H1 (cell line): ENCODE data around the gene VMO1. TPM values are rescaled to one million over a fixed set of nuclear protein-coding genes. Genes with fewer than 3 reads are reported as not detected.

Source experiments
- ASH2L ChIP-seq: fragments of 200-600, 300-600 bp; sonication (generic); IDR thresholded peaks from one replicate; pipeline ENCODE4 v1.7.1; 2017; ENCODE audit warnings: low read length
- ATF3 ChIP-seq: IDR thresholded peaks from 2 replicates; pipeline ENCODE4 v1.6.1; 2011; ENCODE audit warnings: low read depth, mild to moderate bottlenecking, low read length; ENCODE audit not compliant: insufficient read depth
- BACH1 ChIP-seq: IDR thresholded peaks from 2 replicates; pipeline ENCODE4 v1.6.1; 2012; ENCODE audit warnings: low read length, improper control_type of control experiment
- BRCA1 ChIP-seq: IDR thresholded peaks from 2 replicates; pipeline ENCODE4 v1.6.1; 2012; ENCODE audit warnings: low read depth, low read length, improper control_type of control experiment
- CBX8 ChIP-seq: fragments of 300-800, 300-1000 bp; sonication (generic); IDR thresholded peaks from 2 replicates; pipeline ENCODE4 v1.7.1; 2016; ENCODE audit warnings: low read depth, low read length, borderline replicate concordance
- CHD2 ChIP-seq: IDR thresholded peaks from 2 replicates; pipeline ENCODE4 v1.6.1; 2012; ENCODE audit warnings: low read length, improper control_type of control experiment
- CREB1 ChIP-seq: IDR thresholded peaks from 2 replicates; pipeline ENCODE4 v1.6.1; 2012; ENCODE audit warnings: inconsistent platforms
- HDAC2 ChIP-seq, 2 experiments: fragments of 300-600 bp in 1 of 2; sonication (generic) in 1 of 2; IDR thresholded peaks; 2 replicates each; pipeline ENCODE4 v1.6.1; 2011 to 2012; ENCODE audit warnings: low read depth in 2 of 2, low read length in 2 of 2, mild to moderate bottlenecking in 2 of 2, moderate library complexity in 2 of 2, borderline replicate concordance in 1 of 2, inconsistent platforms in 1 of 2
- KDM4A ChIP-seq: IDR thresholded peaks from one replicate; pipeline ENCODE4 v1.7.1; 2012; ENCODE audit warnings: low read depth, mild to moderate bottlenecking, moderate library complexity, low read length, inconsistent platforms; ENCODE audit not compliant: severe bottlenecking
- KDM5A ChIP-seq: fragments of 200-600 bp; IDR thresholded peaks from 2 replicates; pipeline ENCODE4 v1.7.1; 2012; ENCODE audit warnings: mild to moderate bottlenecking, low read length, inconsistent platforms, mixed read lengths
- NRF1 ChIP-seq: IDR thresholded peaks from 2 replicates; pipeline ENCODE4 v1.6.1; 2011; ENCODE audit warnings: mild to moderate bottlenecking, low read depth, low read length, improper control_type of control experiment
- POLR2A ChIP-seq, 2 experiments: IDR thresholded peaks; 1 replicate in 1 of 2; 2 replicates in 1 of 2; pipeline ENCODE4 v1.6.1; 2011; ENCODE audit warnings: low read depth in 2 of 2, low read length in 2 of 2, mild to moderate bottlenecking in 2 of 2; ENCODE audit errors: control extremely low read depth in 1 of 2
- POLR2AphosphoS5 ChIP-seq: IDR thresholded peaks from 2 replicates; pipeline ENCODE4 v1.6.1; 2011; ENCODE audit warnings: low read depth, low read length
- POU5F1 ChIP-seq: IDR thresholded peaks from 2 replicates; pipeline ENCODE4 v1.6.1; 2011; ENCODE audit warnings: low read depth, mild to moderate bottlenecking, low read length, moderate library complexity
- RAD21 ChIP-seq, 2 experiments: IDR thresholded peaks in 1 of 2; conservative IDR thresholded peaks in 1 of 2; 2 replicates each; pipeline ENCODE4 v1.6.1; 2011; ENCODE audit warnings: low read depth in 2 of 2, low read length in 2 of 2, improper control_type of control experiment in 1 of 2, inconsistent platforms in 1 of 2, mild to moderate bottlenecking in 1 of 2, moderate library complexity in 1 of 2
- SIN3A ChIP-seq, 2 experiments: IDR thresholded peaks in 1 of 2; conservative IDR thresholded peaks in 1 of 2; 2 replicates each; pipeline ENCODE4 v1.6.1; 2011 to 2012; ENCODE audit warnings: low read length in 2 of 2, improper control_type of control experiment in 1 of 2, low read depth in 1 of 2, mild to moderate bottlenecking in 1 of 2
- SP1 ChIP-seq: IDR thresholded peaks from 2 replicates; pipeline ENCODE4 v1.6.1; 2011; ENCODE audit warnings: low read depth, low read length
- SP2 ChIP-seq: IDR thresholded peaks from 2 replicates; pipeline ENCODE4 v1.6.1; 2012; ENCODE audit warnings: mild to moderate bottlenecking, low read length, inconsistent platforms
- SRF ChIP-seq: IDR thresholded peaks from 2 replicates; pipeline ENCODE4 v1.6.1; 2011; ENCODE audit warnings: mild to moderate bottlenecking, low read depth, low read length, moderate library complexity
- TAF1 ChIP-seq: IDR thresholded peaks from 2 replicates; pipeline ENCODE4 v1.6.1; 2011; ENCODE audit warnings: mild to moderate bottlenecking, low read depth, low read length
- TEAD4 ChIP-seq: IDR thresholded peaks from 2 replicates; pipeline ENCODE4 v1.6.1; 2012; ENCODE audit warnings: low read depth, low read length, inconsistent platforms, mixed read lengths
- polyA plus RNA-seq, 7 experiments: library from polyadenylated mRNA; depleted of rRNA in 3 of 7; stranded (reverse) in 5 of 7; unstranded in 2 of 7; fragments of >200 nt in 5 of 7; fragments of 200-250 nt in 2 of 7; gene quantifications; 1 replicate in 5 of 7; 2 replicates in 1 of 7; 4 replicates in 1 of 7; pipeline versions ENCODE4 v1.2.1 to v1.2.3, GENCODE V29; 2011 to 2013; ENCODE audit warnings: missing spikeins in 2 of 7, mixed read lengths in 2 of 7
- total RNA-seq: library from RNA; stranded (reverse); fragmentation: NEBNext Ultra II Directional; extraction: Animal tissue kit (Norgen Biotek cat#: 25700); gene quantifications from 2 replicates; pipeline ENCODE4 v1.2.1, GENCODE V29; 2021
- TF ChIP-seq, protein P1 (sequence below), 3 experiments: IDR thresholded peaks; 1 replicate in 2 of 3; 2 replicates in 1 of 3; pipeline versions ENCODE4 v1.5.1 to v1.6.1; 2011; ENCODE audit warnings: low read length in 3 of 3, mild to moderate bottlenecking in 3 of 3, inconsistent platforms in 2 of 3, low read depth in 1 of 3, moderate library complexity in 1 of 3; ENCODE audit not compliant: insufficient read depth in 1 of 3; ENCODE audit errors: control extremely low read depth in 1 of 3

VMO1 gene
- total and polyA plus RNA-seq, 2 of the 8 experiments (the other 6 are each of a cell fraction or from before 2014, with no cell fraction given), result 0.30 TPM; not detected in 1

- TF ChIP-seq, protein P1, sequence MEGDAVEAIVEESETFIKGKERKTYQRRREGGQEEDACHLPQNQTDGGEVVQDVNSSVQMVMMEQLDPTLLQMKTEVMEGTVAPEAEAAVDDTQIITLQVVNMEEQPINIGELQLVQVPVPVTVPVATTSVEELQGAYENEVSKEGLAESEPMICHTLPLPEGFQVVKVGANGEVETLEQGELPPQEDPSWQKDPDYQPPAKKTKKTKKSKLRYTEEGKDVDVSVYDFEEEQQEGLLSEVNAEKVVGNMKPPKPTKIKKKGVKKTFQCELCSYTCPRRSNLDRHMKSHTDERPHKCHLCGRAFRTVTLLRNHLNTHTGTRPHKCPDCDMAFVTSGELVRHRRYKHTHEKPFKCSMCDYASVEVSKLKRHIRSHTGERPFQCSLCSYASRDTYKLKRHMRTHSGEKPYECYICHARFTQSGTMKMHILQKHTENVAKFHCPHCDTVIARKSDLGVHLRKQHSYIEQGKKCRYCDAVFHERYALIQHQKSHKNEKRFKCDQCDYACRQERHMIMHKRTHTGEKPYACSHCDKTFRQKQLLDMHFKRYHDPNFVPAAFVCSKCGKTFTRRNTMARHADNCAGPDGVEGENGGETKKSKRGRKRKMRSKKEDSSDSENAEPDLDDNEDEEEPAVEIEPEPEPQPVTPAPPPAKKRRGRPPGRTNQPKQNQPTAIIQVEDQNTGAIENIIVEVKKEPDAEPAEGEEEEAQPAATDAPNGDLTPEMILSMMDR (IDR thresholded peaks at IDR 0.05; ENCODE audit: control extremely low read depth in 1 of 3, insufficient read depth in 1 of 3, low read depth in 1 of 3, low read length in 3 of 3), result 0 out of 4 replicates have a peak, but pooled peaks of 1 of the 3 experiments have one; percentile 5
- TF ChIP-seq BRCA1, result no peak
- peak; percentile 60; the same call in 1 of the 2 replicates for TF ChIP-seq CREB1
- peak; percentile 89 for TF ChIP-seq NRF1
- no peak for TF ChIP-seq SRF
- peak; percentile 82 for TF ChIP-seq BACH1
- no peak for TF ChIP-seq CBX8
- TF ChIP-seq POLR2AphosphoS5, result no peak
- no peak for TF ChIP-seq SP2
- TF ChIP-seq ASH2L, result peak; percentile 74
- TF ChIP-seq TEAD4, result no peak
- TF ChIP-seq ATF3, result 0 out of 2 replicates have a peak, but pooled peaks have one; percentile 28
- TF ChIP-seq POLR2A (IDR thresholded peaks at IDR 0.05; ENCODE audit: control extremely low read depth in 1 of 2, low read depth in 2 of 2, low read length in 2 of 2), result peak in 1 of 2 experiments; percentile 61; a peak in 2 of 3 replicates
- TF ChIP-seq CHD2, result 0 out of 2 replicates have a peak, but pooled peaks have one; percentile 56
- TF ChIP-seq SIN3A (conservative IDR thresholded peaks at IDR 0.05 in 1 of 2, IDR thresholded peaks at IDR 0.05 in 1 of 2; ENCODE audit: low read depth in 1 of 2, low read length in 2 of 2), result peak in 1 of 2 experiments; percentile 35; a peak in 1 of 4 replicates
- TF ChIP-seq SP1, result no peak
- no peak for TF ChIP-seq POU5F1
- no peak; a peak in 1 of 4 replicates for TF ChIP-seq HDAC2 (IDR thresholded peaks at IDR 0.05; ENCODE audit: borderline replicate concordance in 1 of 2, low read depth in 2 of 2, low read length in 2 of 2)
- TF ChIP-seq TAF1, result no peak
- TF ChIP-seq RAD21 (IDR thresholded peaks at IDR 0.05 in 1 of 2, conservative IDR thresholded peaks at IDR 0.05 in 1 of 2; ENCODE audit: low read depth in 2 of 2, low read length in 2 of 2), result no peak
- peak; percentile 91 for TF ChIP-seq KDM4A
- TF ChIP-seq KDM5A, result no peak
Measured at GRCh38 chr17:4833178-4833940, 47.2 kb upstream of the VMO1 start, which contains the start of gene MINK1 (continued).
